Activated naive CD4-positive, alpha-beta T cell treated with Interleukin-2 at 50 U/mL for 16 hours (primary cell): ENCODE results near the gene CYP2E1.
"Not testable (repeated sequence)": the region's sequence is repeated elsewhere in the genome, so short reads cannot be mapped to it uniquely, and the experiment has no call there.

Source experiments
- DNase-seq: peaks from one replicate; pipeline ENCODE4 v3.0.0-alpha.2; 2020

The CYP2E1 gene

DNA sequence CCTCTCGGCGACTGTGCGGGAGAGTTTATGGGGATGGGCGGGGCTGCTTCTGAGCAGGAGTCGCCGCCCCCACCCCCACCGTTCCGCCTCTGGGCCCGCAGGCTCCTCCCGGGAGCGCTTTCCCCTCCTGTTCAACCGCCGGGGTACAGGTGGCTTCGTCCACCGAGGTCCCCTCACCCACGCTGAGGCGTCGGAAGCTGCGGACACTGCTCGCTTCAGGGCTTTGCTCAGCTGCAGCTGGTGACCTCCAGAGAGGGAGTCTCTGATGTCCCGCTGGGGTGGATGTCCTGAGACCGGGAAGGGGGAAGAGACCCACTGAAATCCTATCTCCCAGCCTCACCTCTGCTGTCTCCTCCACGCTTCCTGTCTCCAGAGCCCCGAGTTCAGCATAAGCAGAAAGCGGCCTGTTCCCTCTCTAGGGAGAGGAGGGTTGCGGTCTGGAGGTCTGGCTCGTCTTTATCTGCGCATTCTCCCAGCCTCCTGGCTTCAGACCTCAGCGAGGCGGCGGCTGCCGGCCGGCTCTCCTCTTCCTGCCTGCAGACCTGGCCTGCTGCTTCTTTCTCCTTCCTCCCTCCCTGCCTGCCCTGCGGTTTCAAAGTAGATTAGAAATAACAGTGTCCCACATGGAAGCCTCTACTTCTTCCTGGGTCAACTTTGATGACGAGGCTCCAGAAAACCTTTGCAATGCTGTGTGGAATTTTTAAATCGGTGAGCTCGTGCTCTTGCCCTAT lies 1.8 kb downstream of the CYP2E1 start:
- DNase-seq, result peak; percentile 15

GRCh38 chr10:133529576-133529946 lies 2.4 kb downstream of the CYP2E1 start:
- DNase-seq, result no peak

- no peak for DNase-seq
Measured at GRCh38 chr10:133530506-133530905, 3.3 kb downstream of the CYP2E1 start.

GRCh38 chr10:133532871-133533270 lies 5.7 kb downstream of the CYP2E1 start:
- DNase-seq, result no peak

DNA sequence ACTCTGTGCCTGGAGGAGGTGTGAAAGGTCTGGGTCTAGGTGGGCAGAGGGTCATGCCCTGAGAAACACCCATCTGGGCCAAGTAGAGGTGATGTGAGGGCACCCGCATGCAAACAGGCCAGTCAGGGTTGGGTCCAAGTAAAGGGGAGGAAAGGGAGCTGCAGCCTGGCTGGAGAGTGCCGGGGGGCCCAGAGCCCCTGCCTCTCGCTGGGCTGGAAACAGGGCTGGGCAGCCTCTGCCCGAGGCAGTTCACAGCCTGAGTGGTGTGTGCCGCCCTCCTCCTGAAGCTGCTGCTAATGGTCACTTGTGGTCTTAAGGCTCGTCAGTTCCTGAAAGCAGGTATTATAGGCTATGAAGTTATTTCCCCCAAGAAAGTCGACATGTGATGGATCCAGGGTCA lies 7.3 kb downstream of the CYP2E1 start:
- no peak for DNase-seq

- no peak for DNase-seq
Measured at GRCh38 chr10:133536198-133536597, 9.0 kb downstream of the CYP2E1 start.

DNA sequence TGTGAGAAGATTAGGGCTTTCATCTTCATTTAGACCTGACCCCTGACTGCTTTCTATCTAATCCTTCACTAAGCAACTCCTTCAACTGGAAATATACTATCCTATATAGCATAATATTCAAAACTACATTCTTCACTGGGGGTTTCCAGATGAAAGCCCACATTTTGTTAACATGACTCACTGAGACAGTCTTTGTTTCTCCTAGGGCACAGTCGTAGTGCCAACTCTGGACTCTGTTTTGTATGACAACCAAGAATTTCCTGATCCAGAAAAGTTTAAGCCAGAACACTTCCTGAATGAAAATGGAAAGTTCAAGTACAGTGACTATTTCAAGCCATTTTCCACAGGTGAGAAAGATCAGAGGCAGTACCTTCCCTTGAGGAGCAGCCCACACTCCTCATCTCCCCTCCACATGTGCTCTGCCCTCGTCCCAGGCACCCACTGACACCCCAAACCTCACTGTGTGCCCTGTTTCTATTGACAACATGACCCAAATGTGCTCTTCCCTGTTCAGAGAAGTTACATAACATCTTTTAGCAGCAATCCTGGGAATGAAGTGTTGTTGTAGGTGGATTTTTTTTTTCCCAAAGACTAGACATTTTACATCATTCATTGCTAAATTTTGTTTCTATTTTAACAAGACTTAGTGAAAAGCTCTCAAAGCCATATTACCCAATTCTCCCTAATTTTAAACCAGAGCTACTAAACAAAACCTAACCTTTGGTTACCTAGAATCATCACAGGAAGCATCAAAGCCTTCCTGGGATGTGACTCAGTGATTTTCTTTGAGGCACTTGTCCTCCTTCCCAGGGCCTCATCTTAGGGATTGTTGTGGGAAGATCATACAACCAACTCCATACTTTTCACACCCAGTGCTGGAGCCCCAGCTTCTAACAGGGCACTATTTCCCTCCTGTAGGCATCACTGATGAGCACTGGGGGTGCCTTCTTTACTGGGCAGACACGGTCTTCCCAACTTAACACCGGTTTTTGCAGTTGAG lies 10.7 kb downstream of the CYP2E1 start:
- DNase-seq, result no peak

- not testable (repeated sequence) for DNase-seq
Measured at GRCh38 chr10:133541441-133541975, 14.3 kb downstream of the CYP2E1 start.

DNA sequence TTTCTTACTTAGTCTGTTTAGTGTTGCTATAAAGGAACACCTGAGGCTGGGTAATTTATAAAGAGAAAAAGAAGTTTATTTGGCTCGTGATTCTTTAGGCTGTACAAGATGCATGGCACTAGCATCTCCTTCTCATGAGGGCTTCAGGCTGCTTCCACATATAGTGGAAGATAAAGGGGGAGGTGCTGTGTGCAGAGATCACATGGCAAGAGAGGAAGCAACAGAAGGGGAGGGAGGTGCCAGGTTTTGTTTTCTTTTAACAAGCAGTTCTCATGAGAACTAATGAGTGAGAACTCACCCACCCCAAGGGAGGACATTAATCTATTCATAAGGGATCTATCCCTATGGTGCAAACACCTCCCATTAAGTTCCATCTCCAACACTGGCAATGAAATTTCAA lies 17.3 kb downstream of the CYP2E1 start:
- no peak for DNase-seq

GRCh38 chr10:133554600-133554999 lies 27.4 kb downstream of the CYP2E1 start:
- DNase-seq, result no peak

GRCh38 chr10:133555521-133555920 lies 28.4 kb downstream of the CYP2E1 start:
- no peak for DNase-seq

- no peak for DNase-seq
Measured at GRCh38 chr10:133557381-133557780, 30.2 kb downstream of the CYP2E1 start.

- no peak for DNase-seq
Measured at GRCh38 chr10:133559216-133559615, 32.1 kb downstream of the CYP2E1 start.

DNA sequence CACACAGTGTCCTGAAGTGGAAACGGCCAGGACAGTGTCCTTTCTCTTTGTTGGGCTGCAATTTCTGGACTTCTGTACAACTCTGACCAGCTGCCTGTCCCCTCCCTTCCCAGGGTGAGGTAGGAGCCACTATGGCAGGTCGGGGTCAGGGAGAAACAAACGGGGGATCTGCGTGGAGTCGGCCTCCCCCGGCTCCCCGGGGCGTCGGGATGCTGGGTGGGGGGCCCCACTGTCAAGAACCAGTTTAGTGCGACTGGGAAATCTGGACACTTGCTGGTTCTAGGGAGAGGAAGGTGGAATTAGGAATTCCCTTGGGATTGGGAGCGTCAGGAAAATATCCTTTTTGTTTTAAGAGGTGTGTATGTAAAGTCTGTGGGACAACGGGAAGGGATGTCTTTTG lies 37.7 kb downstream of the CYP2E1 start:
- DNase-seq, result no peak

GRCh38 chr10:133565441-133566294 lies 38.5 kb downstream of the CYP2E1 start, which contains the start of gene SYCE1:
Gene SYCE1, minus strand, starts transcription at chr10:133565583. Its CDS starts 54 bp downstream, at chr10:133565529.
- no peak for DNase-seq

- DNase-seq, result no peak
Measured at GRCh38 chr10:133567119-133567518, 40.0 kb downstream of the CYP2E1 start.

GRCh38 chr10:133567609-133568286 lies 40.6 kb downstream of the CYP2E1 start:
- no peak for DNase-seq

GRCh38 chr10:133568287-133568614 lies 41.1 kb downstream of the CYP2E1 start:
- DNase-seq, result no peak

DNA sequence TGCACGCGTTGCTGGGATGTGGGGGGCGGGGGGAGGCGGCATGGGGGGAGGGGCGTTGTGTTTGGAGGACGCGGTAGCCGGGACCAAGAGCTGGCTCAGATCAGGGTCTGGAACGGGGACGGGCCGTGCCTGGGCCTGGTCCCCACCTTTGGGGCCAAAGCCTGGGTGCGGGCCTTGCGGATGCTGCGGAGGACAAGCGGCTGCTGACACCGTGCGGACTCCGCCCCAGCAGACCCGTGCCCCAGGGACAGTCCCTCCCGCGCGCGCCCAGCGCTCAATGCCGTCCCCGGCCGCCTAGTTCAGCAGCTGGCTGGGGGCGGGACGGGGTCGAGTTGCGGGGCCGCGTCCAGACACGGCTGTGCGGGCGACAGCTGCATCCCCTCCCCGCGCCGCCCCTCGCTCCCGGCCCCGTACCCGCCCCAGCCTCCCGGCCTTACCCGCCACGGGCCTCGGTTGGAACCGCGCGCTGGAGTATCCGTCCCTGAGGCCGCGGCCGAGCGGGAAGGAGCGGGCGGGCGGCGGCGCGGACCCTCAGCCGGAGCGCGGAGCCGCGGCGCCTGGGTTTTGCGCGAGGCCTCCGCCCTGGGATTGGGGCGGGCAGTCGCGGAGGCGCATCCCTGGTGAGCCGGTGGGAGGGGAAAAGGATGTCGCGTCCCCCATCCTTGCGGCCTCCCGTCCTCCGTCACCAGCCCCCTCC lies 41.8 kb downstream of the CYP2E1 start:
- not testable (repeated sequence) for DNase-seq

DNA sequence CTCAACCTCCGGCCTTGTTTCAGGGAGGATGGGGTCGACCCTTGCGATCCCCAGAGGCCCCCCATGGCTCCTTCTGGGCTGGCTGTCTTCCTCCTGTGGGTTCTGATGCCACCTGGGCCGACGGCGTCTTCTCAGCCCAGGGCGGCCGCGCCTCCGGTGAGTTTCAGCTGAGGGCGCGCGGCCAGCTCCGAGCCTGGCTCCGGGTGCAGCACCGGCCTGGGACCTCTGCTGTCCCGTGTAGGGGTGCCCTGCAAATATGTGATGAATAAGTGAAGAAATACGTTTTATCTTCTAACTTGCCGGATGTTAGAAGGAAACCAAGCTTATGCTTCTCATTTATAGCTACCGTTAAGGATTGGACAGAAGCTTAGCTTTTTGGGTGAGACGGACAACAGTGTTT lies 42.6 kb downstream of the CYP2E1 start:
- DNase-seq, result not testable (repeated sequence)

- not testable (repeated sequence) for DNase-seq
Measured at GRCh38 chr10:133572055-133572454, 44.9 kb downstream of the CYP2E1 start.
